ENCODE measurements around the gene NPFFR1.

GRCh38 chr10:70222340-70222794, 61.4 kb downstream of the NPFFR1 start:
- TF ChIP-seq EZH2 (IDR thresholded peaks at IDR 0.05) (no peak), POLR2AphosphoS5 (IDR thresholded peaks at IDR 0.05; ENCODE audit: borderline replicate concordance, low read depth, low read length) (no peak)
